Amniotic stem cell (primary cell): Measurements from ENCODE around the gene MAIP1.

Source experiments
- DNase-seq: peaks from one replicate; lab custom pipeline; 2025; lab: John Stamatoyannopoulos, UW

Gene MAIP1

DNA sequence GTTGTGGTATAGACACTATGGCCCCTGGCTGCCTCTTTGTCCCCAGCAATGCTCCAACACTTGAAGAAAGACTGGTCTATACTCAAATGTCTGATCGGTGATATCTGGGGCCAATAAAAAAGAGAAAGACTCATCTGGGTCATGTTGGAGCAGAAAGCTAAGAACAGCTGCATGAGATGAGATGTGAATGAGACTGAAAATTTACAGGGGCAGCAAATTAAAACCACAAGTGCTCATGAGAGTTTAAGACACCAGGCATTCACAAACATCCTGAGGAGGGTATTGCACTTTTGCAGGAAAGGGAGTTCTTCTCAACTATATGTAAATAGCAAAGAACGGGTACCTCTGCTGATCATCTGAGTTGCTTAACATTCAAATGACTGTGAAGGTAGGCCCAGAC lies 36.3 kb downstream of the MAIP1 start:
- no peak for DNase-seq

DNA sequence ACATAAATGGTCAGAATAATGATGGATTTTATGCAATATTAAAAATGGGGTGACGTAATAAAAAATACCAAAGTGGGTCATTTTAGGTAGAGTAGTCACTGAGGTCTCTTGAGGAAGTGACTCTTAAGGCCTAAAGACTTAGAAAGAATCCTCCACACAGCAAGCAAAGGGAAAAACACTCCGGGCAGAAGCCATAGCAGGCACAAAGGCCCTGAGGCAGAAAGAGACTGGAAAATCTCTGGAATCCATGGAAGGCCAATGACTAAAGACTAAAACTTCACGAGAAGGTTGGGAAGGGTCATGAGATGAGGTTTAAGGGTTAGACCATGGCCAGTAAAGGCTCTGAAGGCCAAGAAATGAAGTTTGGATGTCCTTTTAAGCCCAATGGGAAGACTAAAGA lies 36.9 kb downstream of the MAIP1 start:
- no peak for DNase-seq

DNA sequence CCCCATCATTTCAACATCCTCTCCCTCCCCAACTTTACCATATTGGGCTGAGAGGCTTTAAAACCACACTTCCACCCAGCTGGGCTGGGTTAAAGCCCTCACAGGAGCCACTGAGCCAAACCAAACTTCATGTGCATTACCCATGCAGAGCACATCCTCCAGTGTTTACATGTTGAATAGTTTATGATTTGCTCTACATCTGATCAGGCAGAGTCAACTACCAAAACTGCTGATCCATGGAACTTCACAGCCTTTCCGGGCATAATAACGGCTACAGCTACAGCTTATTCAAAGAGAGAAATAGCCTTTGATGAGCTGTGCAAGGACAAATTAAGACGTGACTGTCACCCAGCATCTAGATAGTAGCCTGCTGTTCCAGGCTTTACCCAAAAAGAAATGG lies 39.0 kb downstream of the MAIP1 start:
- no peak for DNase-seq

DNA sequence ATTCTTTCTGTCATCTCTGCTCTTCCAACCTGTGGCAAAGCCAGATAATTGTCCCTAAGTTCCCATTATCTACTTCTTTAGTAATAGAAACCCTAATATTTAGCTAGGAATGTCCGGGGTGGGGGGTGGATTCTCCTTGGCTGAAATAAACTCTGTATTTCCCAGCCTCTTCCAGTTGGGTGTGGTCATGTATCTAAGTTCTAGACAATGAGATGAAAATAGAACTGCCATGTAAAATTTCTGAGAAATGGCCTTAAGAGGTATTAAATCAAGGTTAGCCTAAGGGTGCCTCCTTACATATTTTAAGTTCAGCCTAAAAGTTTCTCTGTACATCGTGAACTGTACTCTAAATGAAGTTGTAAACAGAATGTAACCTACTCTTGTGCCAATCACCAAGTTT lies 39.5 kb downstream of the MAIP1 start:
- no peak for DNase-seq

DNA sequence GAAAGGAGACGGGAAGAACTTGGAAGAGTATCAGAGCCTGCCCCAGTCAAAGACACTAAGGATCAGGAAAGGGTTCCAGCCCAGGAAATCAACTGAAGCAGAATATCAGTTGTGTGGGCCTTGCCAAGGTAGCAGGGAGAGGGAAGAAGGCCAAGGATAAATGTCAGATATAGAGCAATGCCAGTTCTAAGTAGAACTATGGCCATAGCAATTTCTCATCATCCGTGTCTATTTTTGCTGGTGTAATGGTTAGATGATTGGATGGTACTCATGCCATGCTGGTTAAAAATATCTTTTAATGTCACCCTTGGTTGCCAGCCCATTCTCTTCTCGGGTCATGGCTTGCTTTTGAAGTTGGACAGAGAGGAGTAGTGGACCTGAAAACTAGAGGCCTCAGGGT lies 41.9 kb downstream of the MAIP1 start:
- DNase-seq = no peak

DNA sequence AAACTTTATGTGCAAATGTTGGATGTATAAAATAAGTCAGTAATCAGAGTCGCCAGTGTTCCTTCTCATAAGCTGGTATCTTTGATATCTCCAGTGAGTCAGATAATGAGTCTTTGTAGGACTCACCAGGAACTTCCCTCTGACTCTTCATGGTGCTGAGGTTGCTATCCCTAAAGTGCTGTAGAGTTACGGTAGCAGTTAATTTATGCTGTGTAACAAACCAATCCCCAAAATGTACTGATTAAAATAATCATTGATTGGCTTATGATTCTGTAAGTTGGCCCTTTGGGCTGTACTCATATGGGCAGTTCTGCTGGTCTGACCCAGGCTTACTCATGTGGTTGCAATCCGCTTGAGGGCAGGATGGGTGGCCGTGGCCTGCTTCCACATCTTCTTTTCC lies 43.8 kb downstream of the MAIP1 start:
- no peak for DNase-seq

DNA sequence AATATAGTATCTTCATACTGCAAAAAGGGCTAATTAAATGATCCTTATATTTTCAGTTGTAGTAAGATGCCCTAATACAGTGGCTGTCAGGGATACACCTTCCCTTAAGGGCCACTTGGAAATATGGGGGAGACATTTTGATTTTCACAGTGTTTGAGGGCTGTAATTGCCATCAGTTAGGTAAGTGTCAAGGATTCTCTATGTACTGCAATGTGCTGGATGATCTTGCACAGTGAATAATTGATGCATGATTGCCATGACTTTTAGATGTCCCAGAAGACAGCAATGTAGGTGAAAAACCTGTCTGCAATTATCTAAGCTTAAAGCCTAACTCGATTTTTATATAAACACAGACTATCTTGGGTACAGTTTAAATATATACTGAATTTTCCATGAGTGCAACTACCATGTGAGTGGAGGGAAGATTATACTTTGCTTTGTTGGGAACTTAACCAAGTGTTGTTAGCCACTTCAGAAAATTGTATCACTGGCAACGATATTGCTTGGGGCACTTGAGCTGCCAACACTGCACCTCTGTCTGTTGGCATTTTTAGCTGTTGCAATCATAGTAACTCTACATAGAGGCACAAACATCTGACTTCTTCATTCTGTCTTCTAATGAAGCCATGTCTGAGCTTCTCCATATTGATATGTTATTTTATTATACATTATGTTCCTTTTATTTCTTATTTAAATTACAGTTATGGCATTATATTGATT lies 45.2 kb downstream of the MAIP1 start:
- no peak for DNase-seq

DNA sequence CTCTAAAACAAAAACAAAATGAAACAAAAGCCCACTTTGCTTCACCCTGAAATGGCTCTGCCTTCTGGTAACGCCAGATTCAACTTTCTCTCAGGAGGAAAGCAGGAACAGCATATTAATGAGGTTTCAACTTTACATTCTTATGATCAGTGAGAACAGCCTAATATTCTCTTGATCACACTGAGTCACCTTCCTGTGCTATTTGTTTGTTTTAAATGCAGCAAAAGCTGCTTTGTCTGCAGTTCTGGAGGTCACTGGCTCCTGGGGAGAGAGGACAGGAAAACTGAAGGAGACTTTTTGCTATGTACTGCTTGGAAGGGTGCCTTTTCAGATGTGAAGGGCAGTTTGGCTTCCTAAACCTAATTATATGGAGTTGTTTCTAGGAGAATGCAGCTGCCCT lies 48.1 kb downstream of the MAIP1 start:
- DNase-seq = no peak

DNA sequence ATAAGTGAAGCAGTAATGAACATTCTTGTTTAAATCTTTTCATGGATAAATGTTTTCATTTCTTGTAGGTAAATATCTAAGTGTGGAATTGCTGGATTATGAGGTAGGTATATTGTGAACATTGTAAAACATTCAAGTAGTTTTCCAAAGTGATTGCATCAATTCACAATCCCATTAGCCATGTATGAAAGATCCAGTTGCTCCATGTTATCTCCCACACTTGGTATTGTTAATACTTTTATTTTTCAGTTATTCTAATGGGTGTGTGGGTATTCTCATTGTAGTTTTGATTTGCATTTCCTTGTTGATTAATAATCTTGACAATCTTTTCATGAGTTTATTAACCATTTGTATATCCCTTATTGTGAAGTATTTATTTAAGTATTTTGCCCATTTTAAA lies 50.3 kb downstream of the MAIP1 start:
- no peak for DNase-seq

DNA sequence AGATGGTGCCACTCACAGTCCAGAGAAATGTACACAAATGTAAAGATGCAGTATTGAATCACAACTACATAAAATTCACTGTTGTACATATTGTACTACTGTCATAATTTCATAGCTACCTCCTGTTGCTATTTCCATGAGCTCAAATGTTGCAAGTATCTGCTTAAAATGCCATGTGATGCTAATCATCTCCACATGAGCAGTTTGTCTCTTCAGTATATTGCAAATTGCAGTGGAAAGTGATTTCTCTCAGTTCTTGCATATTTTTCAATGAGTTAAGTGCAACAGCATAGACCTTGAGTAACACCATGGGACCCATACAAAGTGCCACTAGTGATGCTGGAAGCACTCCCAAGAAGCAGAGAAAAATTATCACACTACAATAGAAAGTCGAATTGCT lies 51.9 kb downstream of the MAIP1 start:
- DNase-seq = no peak

DNA sequence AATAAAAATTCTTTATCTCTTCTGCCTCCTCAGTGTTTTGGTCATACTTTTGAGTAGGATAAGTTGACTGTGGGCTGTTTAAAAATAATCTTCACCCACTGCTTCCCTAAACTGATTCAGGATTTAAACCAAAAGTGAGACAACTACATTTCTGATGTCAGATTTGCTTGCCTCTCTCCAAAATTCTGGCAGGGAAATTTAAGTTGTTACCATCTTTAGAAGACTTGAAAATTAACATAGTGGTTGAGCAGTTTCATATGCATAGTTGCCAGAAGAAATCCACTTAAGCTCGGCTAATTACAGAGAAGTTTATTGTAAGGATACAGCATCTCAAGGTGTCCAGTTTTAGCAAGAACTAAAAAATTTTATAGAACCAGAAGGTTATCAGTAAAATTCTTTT lies 57.0 kb downstream of the MAIP1 start:
- no peak for DNase-seq
